ENCODE measurements around the gene BAZ2B. TPM values are rescaled to one million over a fixed set of nuclear protein-coding genes. Genes with fewer than 3 reads are reported as not detected.

BAZ2B gene
- total and polyA plus RNA-seq, 9 of the 15 experiments (the other 6 are each of a cell fraction or from before 2014, with no cell fraction given), result 7.5 to 38.6 (median 19.8) TPM

GRCh38 chr2:159506202-159506601 is 110.1 kb downstream of the BAZ2B start (continued):
- TF ChIP-seq ZNF507 (tag; conservative IDR thresholded peaks at IDR 0.05), result no peak
- TF ChIP-seq HOXB6 (CRISPR knock-in tag; IDR thresholded peaks at IDR 0.05; ENCODE audit: borderline replicate concordance), result no peak
- TF ChIP-seq FOSL1 (tag; conservative IDR thresholded peaks at IDR 0.05), result no peak
- TF ChIP-seq ZBTB7A (IDR thresholded peaks at IDR 0.05; ENCODE audit: borderline replicate concordance, control insufficient read depth, low read depth, low read length), result no peak
- no peak for TF ChIP-seq HDAC1 (IDR thresholded peaks at IDR 0.05)
- TF ChIP-seq RB1 (IDR thresholded peaks at IDR 0.05; ENCODE audit: low read depth), result no peak
- no peak for TF ChIP-seq PYGO2 (tag; IDR thresholded peaks at IDR 0.05)
- no peak for TF ChIP-seq MYBL2 (IDR thresholded peaks at IDR 0.05; ENCODE audit: low read depth)
- no peak for TF ChIP-seq MYBL2 (CRISPR knock-in tag; IDR thresholded peaks at IDR 0.05; ENCODE audit: borderline replicate concordance)

GRCh38 chr2:159505196-159505595 is 111.2 kb downstream of the BAZ2B start:
- no peak for ATAC-seq
- Histone ChIP-seq H3K9me1 (ENCODE audit: control insufficient read depth, insufficient read depth, low read length) (no peaks in the 10 kb centered on the region), H3K79me2 (ENCODE audit: control insufficient read depth, insufficient read depth, low read length) (no peaks in the 10 kb centered on the region), H3K27me3 (ENCODE audit: control insufficient read depth in 2 of 2, insufficient read depth in 2 of 2, low read length in 2 of 2) (no peaks in the 10 kb centered on the region), H2AFZ (ENCODE audit: low read depth, low read length) (no peak overlapping the region), H3K9ac (ENCODE audit: insufficient read depth in 1 of 2, low read depth in 2 of 2, low read length in 2 of 2) (no peak overlapping the region), H3K4me2 (ENCODE audit: insufficient read depth, low read length) (no peak overlapping the region), H3K4me3 (no peak overlapping the region), H4K20me1 (replicated peaks; ENCODE audit: control insufficient read depth, insufficient read depth, low read length) (no peaks in the 10 kb centered on the region), H3K9me3 (replicated peaks; ENCODE audit: control insufficient read depth, insufficient read depth, low read depth, low read length) (no peaks in the 10 kb centered on the region), H3K4me1 (replicated peaks in 1 of 2; ENCODE audit: control insufficient read depth in 2 of 2, insufficient read depth in 2 of 2, low read length in 2 of 2) (no peaks in the 10 kb centered on the region), H3K27ac (ENCODE audit: extremely low read depth, low read depth, low read length) (no peak overlapping the region), H3K36me3 (ENCODE audit: control insufficient read depth, insufficient read depth, low read length) (no peaks in the 10 kb centered on the region)
- ChIA-PET CTCF (ENCODE audit: low intra/inter-chr PET ratio) (no interaction called here), POLR2A (interaction anchor here (1.4 kb wide), 1 partner anchor 13 kb away, joined by 3 read pairs; no protein-coding TSS in a partner anchor)
- intact Hi-C loops (cut with micrococcal nuclease) (no loop called here), in situ Hi-C loops (cut with MboI) (no loop called here)
- no peak for FAIRE-seq
- WGBS (ENCODE audit: insufficient coverage, low coverage, missing lambda C conversion rate), result 45% methylated on average over 1 of the region's 1 CpG
- DNase-seq (ENCODE audit: extremely low read depth in 1 of 4, low spot score in 3 of 4), result no peak
- TF ChIP-seq ELF1 (tag; IDR thresholded peaks at IDR 0.05) (no peak), MTA1 (IDR thresholded peaks at IDR 0.05; ENCODE audit: borderline replicate concordance) (no peak), FOXP4 (CRISPR knock-in tag; IDR thresholded peaks at IDR 0.05; ENCODE audit: borderline replicate concordance) (no peak)
- BruUV-seq (replicated peaks), result no TSS peak

Measured in K562 (cell line).